ENCODE measurements around the gene PKP4.
A peak's percentile ranks its signal among the peaks of the same experiment; 100 is the strongest.

The PKP4 gene

DNA sequence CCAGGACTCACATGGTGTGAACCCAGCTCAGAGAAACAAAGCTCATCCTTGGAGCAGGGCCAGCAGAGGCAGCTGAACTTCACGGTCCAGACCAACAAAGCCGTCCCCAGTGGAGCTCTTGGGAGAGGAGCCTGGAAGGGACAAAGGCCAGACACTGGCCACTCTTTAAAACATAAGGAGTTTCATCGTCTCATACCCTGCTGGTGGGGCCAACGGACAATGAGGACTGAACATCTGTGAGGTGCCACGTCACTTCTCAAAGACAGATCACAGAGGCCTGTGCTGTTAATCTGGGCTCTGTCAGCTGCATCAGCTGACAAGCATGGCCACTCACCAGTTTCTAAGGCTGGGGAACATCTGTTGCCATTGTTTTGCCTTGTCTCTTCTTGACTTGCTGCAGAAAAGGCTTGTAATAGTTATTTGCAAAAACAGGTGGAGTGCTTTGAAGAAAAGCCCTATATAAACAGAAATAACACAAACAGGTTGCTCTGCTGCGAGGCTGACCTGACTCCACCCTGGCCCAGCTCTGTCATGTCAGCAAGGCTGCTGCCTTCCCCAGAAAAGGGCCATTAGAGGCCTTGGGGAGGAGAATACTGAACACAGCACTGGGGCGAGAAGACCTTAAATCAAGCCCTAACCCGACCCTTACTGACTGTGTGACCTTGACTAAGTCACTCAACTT lies 270.3 kb downstream of the PKP4 start:
- DNase-seq, result peak; percentile 77
- Histone ChIP-seq H3K27ac (peak overlapping the region; percentile 93), H3K36me3 (no peaks in the 10 kb centered on the region), H3K9me3 (ENCODE audit: severe bottlenecking) (no peaks in the 10 kb centered on the region), H3K27me3 (ENCODE audit: insufficient read depth, low read depth, severe bottlenecking) (no peaks in the 10 kb centered on the region), H3K4me3 (ENCODE audit: low read depth, low read length) (no peak overlapping the region)
- TF ChIP-seq, protein P1, sequence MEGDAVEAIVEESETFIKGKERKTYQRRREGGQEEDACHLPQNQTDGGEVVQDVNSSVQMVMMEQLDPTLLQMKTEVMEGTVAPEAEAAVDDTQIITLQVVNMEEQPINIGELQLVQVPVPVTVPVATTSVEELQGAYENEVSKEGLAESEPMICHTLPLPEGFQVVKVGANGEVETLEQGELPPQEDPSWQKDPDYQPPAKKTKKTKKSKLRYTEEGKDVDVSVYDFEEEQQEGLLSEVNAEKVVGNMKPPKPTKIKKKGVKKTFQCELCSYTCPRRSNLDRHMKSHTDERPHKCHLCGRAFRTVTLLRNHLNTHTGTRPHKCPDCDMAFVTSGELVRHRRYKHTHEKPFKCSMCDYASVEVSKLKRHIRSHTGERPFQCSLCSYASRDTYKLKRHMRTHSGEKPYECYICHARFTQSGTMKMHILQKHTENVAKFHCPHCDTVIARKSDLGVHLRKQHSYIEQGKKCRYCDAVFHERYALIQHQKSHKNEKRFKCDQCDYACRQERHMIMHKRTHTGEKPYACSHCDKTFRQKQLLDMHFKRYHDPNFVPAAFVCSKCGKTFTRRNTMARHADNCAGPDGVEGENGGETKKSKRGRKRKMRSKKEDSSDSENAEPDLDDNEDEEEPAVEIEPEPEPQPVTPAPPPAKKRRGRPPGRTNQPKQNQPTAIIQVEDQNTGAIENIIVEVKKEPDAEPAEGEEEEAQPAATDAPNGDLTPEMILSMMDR (IDR thresholded peaks at IDR 0.05; ENCODE audit: low read depth, low read length), result no peak

DNA sequence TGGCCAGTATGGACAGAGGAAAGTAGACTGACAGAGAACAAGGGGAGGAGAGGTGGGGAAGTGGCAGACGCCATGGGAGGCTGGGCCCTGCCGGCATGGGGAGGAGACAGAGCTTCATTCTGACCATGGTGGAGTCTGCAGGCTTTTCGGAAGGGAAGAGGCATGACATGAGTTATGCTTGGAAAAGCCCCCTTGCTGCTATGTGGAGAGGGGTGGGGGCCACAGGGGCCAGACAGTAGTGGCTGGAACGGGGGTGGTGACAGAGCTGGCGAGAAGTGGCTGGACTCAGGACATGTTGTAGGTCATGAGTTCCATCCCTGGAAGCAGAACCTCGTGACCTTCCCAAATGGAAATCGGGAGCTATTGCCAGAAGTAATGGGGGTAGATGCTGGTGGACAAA lies 271.7 kb downstream of the PKP4 start:
- Histone ChIP-seq H3K36me3 (no peaks in the 10 kb centered on the region), H3K27me3 (ENCODE audit: insufficient read depth, low read depth, severe bottlenecking) (no peaks in the 10 kb centered on the region), H3K9me3 (ENCODE audit: severe bottlenecking) (no peaks in the 10 kb centered on the region), H3K27ac (no peak overlapping the region), H3K4me3 (ENCODE audit: low read depth, low read length) (no peak overlapping the region)
- TF ChIP-seq, protein P1 (IDR thresholded peaks at IDR 0.05; ENCODE audit: low read depth, low read length), result no peak
- DNase-seq, result no peak

GRCh38 chr2:158729451-158729850 lies 272.7 kb downstream of the PKP4 start:
- Histone ChIP-seq H3K4me3 (ENCODE audit: low read depth, low read length) (no peak overlapping the region), H3K36me3 (no peaks in the 10 kb centered on the region), H3K9me3 (ENCODE audit: severe bottlenecking) (no peaks in the 10 kb centered on the region), H3K27me3 (ENCODE audit: insufficient read depth, low read depth, severe bottlenecking) (no peaks in the 10 kb centered on the region), H3K27ac (peak overlapping the region; percentile 62)
- TF ChIP-seq, protein P1 (IDR thresholded peaks at IDR 0.05; ENCODE audit: low read depth, low read length), result no peak
- DNase-seq, result no peak

DNA sequence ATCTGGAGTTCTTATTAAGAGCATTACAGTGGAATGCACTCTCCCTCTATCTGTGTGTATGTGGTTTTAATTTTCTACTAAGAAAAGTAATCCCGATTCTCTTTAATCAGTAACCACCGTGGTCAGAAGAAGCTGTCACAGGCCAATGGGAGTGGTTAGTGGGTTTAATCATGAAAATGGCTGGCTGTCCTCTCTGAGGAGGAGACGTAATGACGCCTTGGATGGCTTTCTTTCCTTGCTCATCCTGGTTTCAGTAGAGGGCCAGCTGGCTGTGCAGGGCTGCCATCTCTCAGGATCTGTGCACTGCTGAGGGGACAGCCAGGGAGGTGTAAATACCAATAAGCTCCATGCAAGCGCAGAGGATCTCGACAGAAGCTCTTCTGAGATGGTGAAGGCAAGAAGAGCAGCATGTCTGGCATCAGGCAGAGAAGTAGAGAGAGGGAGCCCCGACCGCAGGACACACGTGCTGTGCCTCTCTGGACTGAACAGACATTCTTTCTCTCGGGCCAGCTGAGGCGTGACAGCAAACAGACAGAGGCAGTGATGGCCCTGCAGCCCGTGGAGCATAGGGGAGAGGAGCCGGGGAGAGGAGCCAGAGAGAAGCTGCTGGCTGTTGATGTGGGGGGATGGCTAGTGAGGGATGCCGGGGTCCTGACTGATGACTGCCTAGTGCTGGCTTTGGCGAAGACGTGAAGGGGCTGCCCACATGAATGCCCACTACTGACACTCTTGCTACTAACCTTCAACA lies 273.3 kb downstream of the PKP4 start:
- Histone ChIP-seq H3K27me3 (ENCODE audit: insufficient read depth, low read depth, severe bottlenecking) (no peaks in the 10 kb centered on the region), H3K4me3 (ENCODE audit: low read depth, low read length) (no peak overlapping the region), H3K36me3 (no peaks in the 10 kb centered on the region), H3K9me3 (ENCODE audit: severe bottlenecking) (no peaks in the 10 kb centered on the region), H3K27ac (peak overlapping the region; percentile 62)
- peak; percentile 58 for DNase-seq
- TF ChIP-seq, protein P1 (IDR thresholded peaks at IDR 0.05; ENCODE audit: low read depth, low read length), result no peak

DNA sequence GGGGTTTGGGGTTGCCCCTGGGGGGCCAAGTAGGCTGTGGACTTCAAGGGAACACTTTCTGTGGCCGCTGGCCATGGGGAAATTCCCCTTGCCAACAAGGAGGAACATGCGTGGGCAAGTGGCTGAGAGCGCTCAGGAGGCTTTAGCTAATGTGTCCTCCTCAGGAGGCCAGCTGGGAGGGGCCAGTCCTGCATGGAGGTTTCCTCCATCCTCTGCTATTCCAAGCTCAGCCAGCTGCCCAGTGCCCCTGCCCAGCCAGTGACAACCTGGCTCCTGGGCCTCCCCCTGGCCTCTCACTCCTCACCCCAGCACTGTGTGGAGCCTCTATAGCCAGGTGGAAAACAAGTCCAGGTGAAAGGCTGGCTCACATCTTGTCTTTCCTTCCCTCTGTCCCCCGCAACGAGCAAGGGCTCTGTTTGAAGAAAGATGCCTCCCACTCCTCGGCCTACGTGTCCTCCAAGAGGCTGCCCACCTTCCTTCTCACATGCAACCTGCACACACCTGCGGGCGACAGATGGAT lies 273.9 kb downstream of the PKP4 start:
- Histone ChIP-seq H3K9me3 (ENCODE audit: severe bottlenecking) (no peaks in the 10 kb centered on the region), H3K27ac (peak overlapping the region; percentile 62), H3K36me3 (no peaks in the 10 kb centered on the region), H3K4me3 (ENCODE audit: low read depth, low read length) (no peak overlapping the region), H3K27me3 (ENCODE audit: insufficient read depth, low read depth, severe bottlenecking) (no peaks in the 10 kb centered on the region)
- no peak for DNase-seq
- TF ChIP-seq, protein P1 (IDR thresholded peaks at IDR 0.05; ENCODE audit: low read depth, low read length), result no peak

All from WERI-Rb-1 (cell line).